Left ventricle myocardium inferior (tissue), 1 donor: Measurements from ENCODE around the gene AOC3. TPM values are rescaled to one million over a fixed set of nuclear protein-coding genes. Genes with fewer than 3 reads are reported as not detected.
A peak's percentile ranks its signal among the peaks of the same experiment; 100 is the strongest.
"Not testable (repeated sequence)": the region's sequence is repeated elsewhere in the genome, so short reads cannot be mapped to it uniquely, and the experiment has no call there.

ENCODE experiments used
- DNase-seq: peaks from one replicate; pipeline ENCODE4 v3.0.0-alpha.2; 2020
- H3K27ac ChIP-seq: fragments of 200-600 bp; replicated peaks from 2 replicates; pipeline ENCODE4 v1.8.0; 2021
- H3K27me3 ChIP-seq: fragments of 200-600 bp; 2 replicates; pipeline ENCODE4 v1.8.0; 2021; ENCODE audit warnings: low read depth
- H3K36me3 ChIP-seq: fragments of 200-600 bp; 2 replicates; pipeline ENCODE4 v1.8.0; 2021
- H3K4me1 ChIP-seq: fragments of 200-600 bp; 2 replicates; pipeline ENCODE4 v1.8.0; 2021
- H3K4me3 ChIP-seq: fragments of 200-600 bp; 2 replicates; pipeline ENCODE4 v1.8.0; 2021; ENCODE audit warnings: mild to moderate bottlenecking, moderate library complexity
- H3K9me3 ChIP-seq: fragments of 200-600 bp; replicated peaks from 2 replicates; pipeline ENCODE4 v1.8.0; 2021
- intact Hi-C: fragments of 100-400 bp; cut with micrococcal nuclease; formaldehyde crosslinking; loops from one replicate; pipeline ENCODE4 v1.11.0; 2022
- total RNA-seq: library from RNA; stranded (reverse); fragmentation: NEBNext Ultra II Directional; extraction: Animal tissue kit (Norgen Biotek cat#: 25700); gene quantifications from one replicate; pipeline ENCODE4 v1.2.1, GENCODE V29; 2021
- TF ChIP-seq, protein P1 (sequence below): fragments of 200-600 bp; IDR thresholded peaks from 2 replicates; pipeline ENCODE4 v1.8.0; 2021; ENCODE audit warnings: antibody characterized with exemption, mild to moderate bottlenecking, borderline replicate concordance
- donor health status: DM: no; HTN: yes; CAD: no; lungs with severe emphysema.

AOC3 gene
- total RNA-seq, 1 donor from 2014 or later = 7.6 TPM

DNA sequence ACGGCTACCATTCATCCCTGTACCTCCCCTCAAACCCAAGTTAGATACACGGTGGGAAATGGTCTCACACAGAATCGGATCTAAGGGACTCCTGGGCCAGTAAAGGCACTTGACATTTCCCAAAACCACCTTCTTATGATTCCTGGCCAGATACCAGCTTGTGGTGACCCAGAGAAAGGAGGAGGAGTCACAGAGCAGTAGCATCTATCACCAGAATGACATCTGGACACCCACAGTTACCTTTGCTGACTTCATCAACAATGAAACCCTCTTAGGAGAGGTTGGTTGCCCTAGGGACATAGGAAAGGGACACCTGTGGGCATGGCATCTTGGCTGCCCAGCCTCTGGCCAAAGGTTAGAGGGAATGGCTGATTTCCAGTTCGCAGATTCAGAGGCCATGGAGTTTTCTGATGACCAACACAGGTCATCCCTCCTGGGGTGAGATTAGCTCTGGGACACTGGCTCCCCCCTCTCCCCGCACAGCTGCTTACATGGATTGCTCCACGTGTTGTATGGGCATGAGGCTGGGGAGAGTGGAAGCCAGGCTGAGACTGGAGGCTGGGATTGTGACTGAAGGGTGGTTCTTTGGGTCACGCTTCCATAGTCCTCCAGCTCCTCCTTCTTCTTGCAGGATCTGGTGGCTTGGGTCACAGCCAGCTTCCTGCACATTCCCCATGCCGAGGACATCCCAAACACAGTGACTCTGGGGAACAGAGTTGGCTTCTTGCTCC lies 1.4 kb upstream of the AOC3 start:
- no peak overlapping the region for H3K27ac ChIP-seq
- H3K4me3 ChIP-seq = no peak overlapping the region
- H3K27me3 ChIP-seq = peaks cover 13% of the 10 kb centered on the region
- no peaks in the 10 kb centered on the region for H3K9me3 ChIP-seq
- TF ChIP-seq, protein P1, sequence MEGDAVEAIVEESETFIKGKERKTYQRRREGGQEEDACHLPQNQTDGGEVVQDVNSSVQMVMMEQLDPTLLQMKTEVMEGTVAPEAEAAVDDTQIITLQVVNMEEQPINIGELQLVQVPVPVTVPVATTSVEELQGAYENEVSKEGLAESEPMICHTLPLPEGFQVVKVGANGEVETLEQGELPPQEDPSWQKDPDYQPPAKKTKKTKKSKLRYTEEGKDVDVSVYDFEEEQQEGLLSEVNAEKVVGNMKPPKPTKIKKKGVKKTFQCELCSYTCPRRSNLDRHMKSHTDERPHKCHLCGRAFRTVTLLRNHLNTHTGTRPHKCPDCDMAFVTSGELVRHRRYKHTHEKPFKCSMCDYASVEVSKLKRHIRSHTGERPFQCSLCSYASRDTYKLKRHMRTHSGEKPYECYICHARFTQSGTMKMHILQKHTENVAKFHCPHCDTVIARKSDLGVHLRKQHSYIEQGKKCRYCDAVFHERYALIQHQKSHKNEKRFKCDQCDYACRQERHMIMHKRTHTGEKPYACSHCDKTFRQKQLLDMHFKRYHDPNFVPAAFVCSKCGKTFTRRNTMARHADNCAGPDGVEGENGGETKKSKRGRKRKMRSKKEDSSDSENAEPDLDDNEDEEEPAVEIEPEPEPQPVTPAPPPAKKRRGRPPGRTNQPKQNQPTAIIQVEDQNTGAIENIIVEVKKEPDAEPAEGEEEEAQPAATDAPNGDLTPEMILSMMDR = no peak
- intact Hi-C loops = no loop called here
- H3K4me1 ChIP-seq = peaks cover 28% of the 10 kb centered on the region
- no peak for DNase-seq
- peaks cover 13% of the 10 kb centered on the region for H3K36me3 ChIP-seq

DNA sequence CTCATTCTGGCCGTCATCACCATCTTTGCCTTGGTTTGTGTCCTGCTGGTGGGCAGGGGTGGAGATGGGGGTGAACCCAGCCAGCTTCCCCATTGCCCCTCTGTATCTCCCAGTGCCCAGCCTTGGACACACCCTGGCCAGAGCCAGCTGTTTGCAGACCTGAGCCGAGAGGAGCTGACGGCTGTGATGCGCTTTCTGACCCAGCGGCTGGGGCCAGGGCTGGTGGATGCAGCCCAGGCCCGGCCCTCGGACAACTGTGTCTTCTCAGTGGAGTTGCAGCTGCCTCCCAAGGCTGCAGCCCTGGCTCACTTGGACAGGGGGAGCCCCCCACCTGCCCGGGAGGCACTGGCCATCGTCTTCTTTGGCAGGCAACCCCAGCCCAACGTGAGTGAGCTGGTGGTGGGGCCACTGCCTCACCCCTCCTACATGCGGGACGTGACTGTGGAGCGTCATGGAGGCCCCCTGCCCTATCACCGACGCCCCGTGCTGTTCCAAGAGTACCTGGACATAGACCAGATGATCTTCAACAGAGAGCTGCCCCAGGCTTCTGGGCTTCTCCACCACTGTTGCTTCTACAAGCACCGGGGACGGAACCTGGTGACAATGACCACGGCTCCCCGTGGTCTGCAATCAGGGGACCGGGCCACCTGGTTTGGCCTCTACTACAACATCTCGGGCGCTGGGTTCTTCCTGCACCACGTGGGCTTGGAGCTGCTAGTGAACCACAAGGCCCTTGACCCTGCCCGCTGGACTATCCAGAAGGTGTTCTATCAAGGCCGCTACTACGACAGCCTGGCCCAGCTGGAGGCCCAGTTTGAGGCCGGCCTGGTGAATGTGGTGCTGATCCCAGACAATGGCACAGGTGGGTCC lies 607 bp downstream of the AOC3 start:
- Histone ChIP-seq H3K27me3 (peaks cover 13% of the 10 kb centered on the region), H3K4me3 (peak overlapping the region; percentile 56), H3K4me1 (peaks cover 23% of the 10 kb centered on the region), H3K27ac (peak overlapping the region; percentile 52)
- DNase-seq, H3K9me3 ChIP-seq, intact Hi-C loops, H3K36me3 ChIP-seq: not testable (repeated sequence)

DNA sequence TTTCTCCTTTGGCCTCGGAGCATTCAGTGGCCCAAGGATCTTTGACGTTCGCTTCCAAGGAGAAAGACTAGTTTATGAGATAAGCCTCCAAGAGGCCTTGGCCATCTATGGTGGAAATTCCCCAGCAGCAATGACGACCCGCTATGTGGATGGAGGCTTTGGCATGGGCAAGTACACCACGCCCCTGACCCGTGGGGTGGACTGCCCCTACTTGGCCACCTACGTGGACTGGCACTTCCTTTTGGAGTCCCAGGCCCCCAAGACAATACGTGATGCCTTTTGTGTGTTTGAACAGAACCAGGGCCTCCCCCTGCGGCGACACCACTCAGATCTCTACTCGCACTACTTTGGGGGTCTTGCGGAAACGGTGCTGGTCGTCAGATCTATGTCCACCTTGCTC lies 1.4 kb downstream of the AOC3 start:
- DNase-seq = no peak
- TF ChIP-seq, protein P1 = no peak
- Histone ChIP-seq H3K4me1 (peaks cover 16% of the 10 kb centered on the region), H3K27me3 (peaks cover 13% of the 10 kb centered on the region), H3K4me3 (peak overlapping the region; percentile 56), H3K36me3 (no peaks in the 10 kb centered on the region), H3K27ac (peak overlapping the region; percentile 52), H3K9me3 (no peaks in the 10 kb centered on the region)
- intact Hi-C loops = no loop called here

DNA sequence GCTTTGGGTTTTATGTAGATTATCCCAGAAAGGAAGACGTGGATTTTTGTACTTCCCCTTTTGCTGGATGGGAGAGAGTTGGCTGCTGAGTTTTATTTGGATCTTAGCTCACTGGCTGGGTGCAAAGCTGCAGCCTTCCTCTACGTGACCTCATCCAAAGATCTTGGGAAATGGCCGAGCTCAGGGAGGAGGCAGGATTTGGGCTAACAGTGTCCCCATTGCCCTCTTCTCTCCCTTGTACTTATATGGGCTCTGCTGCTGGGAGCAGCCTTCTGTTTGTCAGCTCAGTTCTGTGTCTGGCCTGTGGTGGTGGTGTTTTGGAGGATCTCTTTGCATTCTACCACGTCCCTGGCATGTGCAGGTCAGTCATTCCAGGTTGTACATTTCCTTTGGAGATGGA lies 2.0 kb downstream of the AOC3 start:
- TF ChIP-seq, protein P1 = no peak
- no peaks in the 10 kb centered on the region for H3K36me3 ChIP-seq
- H3K9me3 ChIP-seq = no peaks in the 10 kb centered on the region
- H3K4me1 ChIP-seq = peaks cover 14% of the 10 kb centered on the region
- peak overlapping the region; percentile 52 for H3K27ac ChIP-seq
- DNase-seq = no peak
- H3K4me3 ChIP-seq = peak overlapping the region; percentile 56
- intact Hi-C loops = no loop called here
- H3K27me3 ChIP-seq = peaks cover 13% of the 10 kb centered on the region

DNA sequence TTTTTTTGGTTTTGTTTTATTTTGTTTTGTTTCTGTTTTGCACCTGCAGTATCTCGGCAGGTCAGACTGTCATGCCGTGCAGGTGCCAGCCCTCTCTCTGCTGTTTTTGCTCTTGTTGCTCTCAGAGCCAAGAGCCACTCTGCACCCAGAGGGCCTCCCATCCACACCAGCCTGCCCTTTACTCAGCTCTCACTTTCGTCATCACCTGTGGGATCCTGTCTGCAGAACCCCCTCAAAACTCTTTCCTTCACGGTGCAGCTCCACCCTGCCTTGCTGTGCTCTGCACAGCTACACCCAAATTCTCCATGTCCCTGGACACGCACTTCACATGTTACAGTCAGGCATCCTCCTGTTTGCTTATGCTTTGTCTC lies 2.6 kb downstream of the AOC3 start:
- peaks cover 13% of the 10 kb centered on the region for H3K27me3 ChIP-seq
- H3K4me3 ChIP-seq = peak overlapping the region; percentile 56
- TF ChIP-seq, protein P1 = no peak
- DNase-seq = no peak
- no peaks in the 10 kb centered on the region for H3K9me3 ChIP-seq
- H3K36me3 ChIP-seq = no peaks in the 10 kb centered on the region
- intact Hi-C loops = no loop called here
- H3K4me1 ChIP-seq = peaks cover 14% of the 10 kb centered on the region
- H3K27ac ChIP-seq = peak overlapping the region; percentile 52
